GM19043 (cell line): ENCODE measurements around the gene PRSS33.

Experiments used
- ATAC-seq: cut with Tn5 transposase; IDR thresholded peaks from one replicate; pipeline ENCODE4 v1.9.1; 2021; ENCODE audit warnings: low read depth; ENCODE audit not compliant: unreplicated experiment

The PRSS33 gene

DNA sequence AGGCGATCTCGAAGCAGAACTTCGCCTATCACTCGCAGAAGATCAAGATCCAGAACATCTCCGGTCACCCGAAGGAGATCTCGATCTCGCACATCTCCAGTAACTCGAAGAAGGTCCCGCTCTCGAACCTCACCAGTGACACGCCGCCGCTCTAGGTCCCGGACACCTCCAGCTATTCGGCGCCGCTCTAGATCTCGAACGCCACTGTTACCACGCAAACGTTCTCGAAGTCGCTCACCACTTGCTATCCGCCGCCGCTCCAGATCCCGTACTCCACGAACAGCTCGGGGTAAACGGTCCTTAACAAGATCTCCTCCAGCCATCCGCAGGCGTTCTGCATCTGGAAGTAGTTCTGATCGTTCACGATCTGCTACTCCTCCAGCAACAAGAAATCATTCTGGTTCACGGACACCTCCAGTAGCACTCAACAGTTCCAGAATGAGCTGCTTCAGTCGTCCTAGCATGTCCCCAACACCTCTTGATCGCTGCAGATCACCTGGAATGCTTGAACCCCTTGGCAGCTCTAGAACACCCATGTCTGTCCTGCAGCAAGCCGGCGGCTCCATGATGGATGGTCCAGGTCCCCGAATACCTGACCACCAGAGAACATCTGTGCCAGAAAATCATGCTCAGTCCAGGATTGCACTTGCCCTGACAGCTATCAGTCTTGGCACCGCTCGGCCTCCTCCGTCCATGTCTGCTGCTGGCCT lies 20.8 kb downstream of the PRSS33 start:
- ATAC-seq, result no peak

DNA sequence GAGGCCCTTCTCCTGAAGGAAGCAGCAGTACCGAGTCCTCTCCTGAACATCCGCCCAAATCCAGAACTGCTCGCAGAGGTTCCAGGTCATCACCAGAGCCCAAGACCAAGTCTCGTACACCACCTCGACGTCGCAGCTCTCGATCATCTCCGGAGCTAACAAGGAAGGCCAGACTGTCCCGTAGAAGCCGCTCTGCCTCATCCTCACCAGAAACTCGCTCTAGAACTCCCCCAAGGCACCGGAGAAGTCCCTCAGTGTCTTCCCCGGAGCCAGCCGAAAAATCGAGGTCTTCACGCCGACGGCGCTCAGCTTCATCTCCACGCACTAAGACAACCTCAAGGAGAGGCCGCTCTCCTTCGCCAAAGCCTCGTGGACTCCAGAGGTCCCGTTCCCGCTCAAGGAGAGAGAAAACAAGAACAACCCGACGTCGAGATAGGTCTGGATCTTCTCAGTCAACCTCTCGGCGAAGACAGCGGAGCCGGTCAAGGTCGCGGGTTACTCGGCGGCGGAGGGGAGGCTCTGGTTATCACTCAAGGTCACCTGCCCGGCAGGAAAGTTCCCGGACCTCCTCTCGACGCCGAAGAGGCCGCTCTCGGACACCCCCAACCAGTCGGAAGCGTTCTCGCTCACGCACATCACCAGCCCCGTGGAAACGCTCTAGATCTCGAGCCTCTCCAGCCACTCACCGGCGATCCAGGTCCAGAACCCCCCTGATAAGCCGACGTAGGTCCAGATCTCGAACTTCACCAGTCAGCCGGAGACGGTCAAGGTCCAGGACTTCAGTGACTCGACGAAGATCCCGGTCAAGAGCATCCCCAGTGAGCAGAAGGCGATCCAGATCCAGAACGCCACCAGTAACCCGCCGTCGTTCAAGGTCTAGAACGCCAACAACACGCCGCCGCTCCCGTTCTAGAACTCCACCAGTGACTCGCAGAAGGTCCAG lies 21.6 kb downstream of the PRSS33 start:
- no peak for ATAC-seq

DNA sequence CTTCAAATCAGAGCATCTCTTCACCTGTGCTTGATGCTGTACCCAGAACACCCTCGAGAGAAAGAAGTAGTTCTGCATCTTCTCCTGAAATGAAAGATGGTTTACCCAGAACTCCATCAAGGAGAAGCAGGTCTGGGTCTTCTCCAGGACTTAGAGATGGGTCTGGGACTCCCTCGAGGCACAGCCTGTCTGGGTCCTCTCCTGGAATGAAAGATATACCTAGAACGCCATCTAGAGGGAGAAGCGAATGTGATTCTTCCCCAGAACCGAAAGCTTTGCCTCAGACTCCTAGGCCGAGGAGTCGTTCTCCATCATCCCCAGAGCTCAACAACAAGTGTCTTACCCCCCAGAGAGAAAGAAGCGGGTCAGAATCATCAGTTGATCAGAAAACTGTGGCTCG lies 22.6 kb downstream of the PRSS33 start:
- ATAC-seq, result no peak

DNA sequence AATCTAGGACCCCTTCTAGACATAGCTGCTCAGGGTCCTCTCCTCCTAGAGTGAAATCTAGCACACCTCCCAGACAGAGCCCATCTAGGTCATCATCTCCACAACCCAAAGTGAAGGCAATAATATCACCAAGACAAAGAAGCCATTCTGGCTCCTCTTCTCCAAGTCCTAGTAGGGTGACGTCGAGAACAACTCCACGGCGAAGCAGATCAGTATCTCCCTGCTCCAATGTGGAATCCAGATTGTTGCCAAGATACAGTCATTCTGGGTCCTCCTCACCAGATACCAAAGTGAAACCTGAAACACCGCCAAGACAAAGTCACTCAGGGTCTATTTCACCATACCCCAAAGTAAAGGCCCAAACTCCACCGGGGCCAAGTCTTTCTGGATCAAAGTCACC lies 24.2 kb downstream of the PRSS33 start:
- no peak for ATAC-seq

- no peak for ATAC-seq
These were observed 24.6 kb downstream of the PRSS33 start for GRCh38 chr16:2762711-2763110.

DNA sequence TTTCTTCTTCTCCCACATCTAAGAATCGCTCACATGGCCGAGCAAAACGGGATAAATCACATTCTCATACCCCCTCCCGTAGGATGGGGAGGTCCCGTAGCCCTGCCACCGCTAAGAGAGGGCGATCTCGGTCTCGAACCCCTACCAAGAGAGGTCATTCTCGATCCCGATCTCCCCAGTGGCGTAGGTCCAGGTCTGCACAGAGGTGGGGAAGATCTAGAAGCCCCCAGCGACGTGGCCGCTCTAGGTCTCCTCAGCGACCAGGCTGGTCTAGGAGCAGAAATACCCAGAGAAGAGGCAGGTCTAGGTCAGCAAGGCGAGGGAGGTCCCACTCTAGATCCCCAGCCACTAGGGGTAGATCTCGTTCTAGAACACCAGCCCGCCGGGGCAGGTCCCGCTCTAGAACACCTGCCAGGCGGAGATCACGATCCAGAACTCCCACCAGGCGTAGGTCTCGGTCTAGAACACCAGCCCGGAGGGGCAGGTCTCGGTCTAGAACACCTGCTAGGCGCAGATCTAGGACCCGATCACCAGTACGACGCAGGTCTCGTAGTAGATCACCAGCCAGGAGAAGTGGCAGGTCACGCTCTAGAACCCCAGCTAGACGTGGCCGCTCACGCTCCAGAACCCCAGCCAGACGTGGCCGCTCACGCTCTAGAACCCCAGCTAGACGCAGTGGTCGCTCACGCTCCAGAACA lies 25.3 kb downstream of the PRSS33 start:
- ATAC-seq, result no peak

- no peak for ATAC-seq
These were observed 25.9 kb downstream of the PRSS33 start for GRCh38 chr16:2761472-2761871.

DNA sequence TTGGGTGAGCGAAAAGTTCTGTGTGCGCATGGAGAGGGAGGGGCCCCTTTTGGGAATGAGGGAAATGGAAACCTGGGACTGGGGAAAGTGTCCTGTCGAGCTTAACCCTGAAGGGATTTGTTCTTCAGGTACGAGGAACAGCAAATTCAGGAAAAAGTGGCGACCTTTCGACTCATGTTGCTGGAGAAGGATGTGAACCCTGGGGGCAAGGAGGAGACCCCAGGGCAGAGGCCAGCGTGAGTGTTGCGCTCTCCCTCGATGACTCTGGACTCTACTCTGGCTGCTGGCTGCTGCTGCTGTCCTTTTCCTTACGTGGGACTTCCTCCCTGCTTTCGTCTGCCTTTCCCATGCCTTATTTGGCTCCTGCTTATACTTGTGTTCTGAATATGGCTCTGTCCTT lies 30.0 kb downstream of the PRSS33 start:
- ATAC-seq, result no peak

GRCh38 chr16:2756288-2757015 lies 30.9 kb downstream of the PRSS33 start:
- ATAC-seq, result no peak

DNA sequence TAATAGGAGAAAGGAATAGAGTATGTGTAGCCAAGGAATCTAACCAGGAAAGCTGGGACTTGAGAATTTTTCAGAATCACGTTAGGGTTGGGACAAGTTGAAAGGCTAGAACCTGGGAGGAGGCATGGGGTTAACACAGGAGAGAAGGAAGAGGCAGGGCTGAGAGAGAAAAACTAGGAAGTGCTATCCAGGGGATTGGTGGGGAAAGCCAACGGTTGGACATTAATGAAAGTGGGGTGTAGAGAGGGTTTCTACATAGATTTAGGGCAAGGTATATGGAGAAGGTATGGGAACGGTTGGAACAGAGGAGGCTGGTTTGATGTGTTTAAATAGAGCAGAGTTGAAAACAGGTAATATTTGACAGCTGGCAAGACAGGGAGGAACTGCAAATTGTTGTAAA lies 32.2 kb downstream of the PRSS33 start:
- ATAC-seq, result no peak

GRCh38 chr16:2753733-2754020 lies 33.7 kb downstream of the PRSS33 start:
- no peak for ATAC-seq

DNA sequence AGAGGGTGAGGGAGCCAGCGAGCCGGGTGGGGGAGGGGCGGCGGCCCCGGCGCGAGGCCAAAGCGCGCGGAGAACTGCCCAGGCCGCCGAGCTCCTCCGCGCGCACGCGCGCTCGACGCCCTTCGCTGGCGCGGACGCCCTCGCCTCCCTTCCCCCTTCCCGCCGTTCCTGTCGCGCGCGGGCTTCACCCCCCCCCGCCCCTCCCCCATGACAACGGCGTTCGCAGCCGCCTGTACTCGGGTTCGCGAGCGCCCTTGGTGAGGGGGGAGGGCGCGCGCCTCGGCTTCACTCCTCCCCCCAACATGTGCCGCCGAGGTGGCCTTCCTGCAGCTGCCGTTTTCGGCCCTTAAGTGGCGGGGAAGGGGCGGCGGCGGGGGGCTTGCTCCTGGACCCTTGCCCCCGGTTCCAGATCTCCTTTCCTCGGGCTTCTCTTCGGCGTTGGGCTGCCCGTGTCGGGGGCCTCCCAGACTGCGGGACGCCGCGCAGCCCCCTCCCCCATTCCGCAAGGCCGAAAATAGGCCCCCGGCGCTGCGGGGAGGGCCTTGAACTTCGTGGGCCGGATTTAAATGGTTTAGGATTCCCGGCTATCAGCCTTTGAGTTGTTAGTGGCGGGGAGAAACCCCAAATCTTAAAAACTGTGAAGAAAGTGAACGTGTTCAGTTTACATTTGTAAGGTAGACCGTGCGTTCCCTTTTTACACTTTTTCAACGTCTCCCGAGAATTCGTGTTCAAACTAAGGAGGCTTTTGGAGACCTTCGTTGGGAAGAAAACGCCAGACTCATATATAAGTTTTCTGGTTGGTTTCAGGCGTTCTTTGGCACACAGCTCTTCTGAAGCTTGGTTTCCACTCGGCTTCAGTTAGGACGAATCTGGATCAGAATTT lies 34.3 kb downstream of the PRSS33 start:
- ATAC-seq, result peak; percentile 17

- ATAC-seq, result peak; percentile 80
These were observed 35.1 kb downstream of the PRSS33 start, which contains the start of gene SRRM2 for GRCh38 chr16:2752035-2752849. Gene SRRM2, plus strand, starts transcription at chr16:2752638. Its CDS starts 3,727 bp downstream, at chr16:2756365.

DNA sequence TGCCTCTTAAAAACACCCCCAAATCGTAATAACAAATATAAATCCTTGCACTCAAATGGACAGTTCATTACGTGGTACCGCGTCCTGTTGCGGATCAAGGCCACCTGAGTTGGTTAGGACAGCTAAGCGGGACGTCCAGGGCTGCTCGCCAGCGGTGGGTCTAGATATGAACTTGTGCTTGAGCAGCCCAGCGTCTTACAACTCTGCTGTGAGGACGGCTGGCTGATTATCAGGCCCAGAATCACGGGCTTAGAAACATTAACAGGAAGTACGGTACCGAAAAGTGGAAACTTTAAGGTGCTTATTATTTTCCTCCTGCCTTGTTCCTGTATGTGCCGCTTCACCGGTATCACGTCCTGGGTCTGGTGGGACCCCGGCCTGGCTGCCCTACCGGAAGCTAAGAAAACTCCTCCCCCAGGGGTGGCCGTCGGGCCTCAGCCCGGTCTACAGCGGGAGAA lies 35.8 kb downstream of the PRSS33 start:
- peak; percentile 29 for ATAC-seq

DNA sequence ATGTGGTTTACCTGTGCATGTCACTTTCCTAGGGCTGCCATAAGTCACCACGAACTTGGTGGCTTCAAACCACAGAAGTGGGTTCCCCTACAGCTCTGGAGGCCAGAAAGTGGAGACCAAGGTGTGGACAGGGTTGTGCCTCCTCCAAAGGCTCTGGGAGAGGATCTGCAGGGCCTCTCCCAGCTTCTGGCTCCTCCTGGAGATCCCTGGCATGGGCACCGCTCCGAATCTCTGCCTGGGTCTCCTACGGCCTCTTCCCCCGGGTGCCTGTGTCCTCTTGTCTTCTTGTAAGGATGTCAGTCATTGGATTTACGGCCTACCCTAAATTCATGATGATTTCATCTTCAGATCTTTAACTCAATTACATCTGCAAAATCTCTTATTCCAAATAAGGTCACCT lies 37.4 kb downstream of the PRSS33 start:
- ATAC-seq, result no peak

GRCh38 chr16:2749476-2749875 lies 37.9 kb downstream of the PRSS33 start:
- no peak for ATAC-seq

- ATAC-seq, result no peak
These were observed 38.5 kb downstream of the PRSS33 start for GRCh38 chr16:2748757-2749455.

DNA sequence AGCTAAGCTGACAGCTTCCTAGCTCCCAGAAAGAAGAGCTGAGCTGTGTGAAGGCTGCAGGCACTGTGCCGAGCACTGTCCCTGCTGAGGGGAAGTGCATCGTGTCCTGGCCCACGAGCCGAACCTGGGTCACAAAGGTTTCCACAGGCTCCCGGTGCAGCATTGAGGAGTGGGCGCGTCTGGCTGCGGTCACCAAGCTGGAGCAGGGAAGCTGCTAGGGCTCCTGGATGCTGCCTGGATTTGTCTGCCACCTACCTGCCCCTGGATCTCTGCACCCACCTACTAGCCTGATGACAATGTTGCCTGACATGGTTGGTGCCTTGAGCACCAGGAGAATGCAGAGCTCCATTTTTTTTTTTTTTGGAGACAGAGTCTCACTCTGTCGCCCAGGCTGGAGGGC lies 41.4 kb downstream of the PRSS33 start:
- ATAC-seq, result no peak
